Activated CD4-positive, alpha-beta memory T cell treated with anti-CD3 and anti-CD28 coated beads, Interleukin-2, amount 10 ng/mL, durations not matched to agents 7 days and 5 days (primary cell): ENCODE measurements around the gene KCNMA1. TPM values are rescaled to one million over a fixed set of nuclear protein-coding genes. Genes with fewer than 3 reads are reported as not detected.

Source experiments
- CTCF ChIA-PET: fragments of 350-600 bp; sonication (Branson Sonifier 250); formaldehyde crosslinking; loops from one replicate; lab custom pipeline; 2021; ENCODE audit warnings: antibody characterized with exemption, inconsistent platforms; lab: Charles Lee
- POLR2A ChIA-PET: fragments of 350-600 bp; sonication (Branson Sonifier 250); formaldehyde crosslinking; loops from one replicate; lab custom pipeline; 2021; ENCODE audit warnings: antibody characterized with exemption; lab: Charles Lee
- DNase-seq: peaks from one replicate; pipeline ENCODE4 v3.0.0-alpha.2; 2020
- H3K27ac Mint-ChIP-seq: one replicate; pipeline ENCODE4 v1.8.0; 2021; ENCODE audit warnings: mild to moderate bottlenecking, mixed read lengths
- H3K27me3 Mint-ChIP-seq: one replicate; pipeline ENCODE4 v1.8.0; 2021; ENCODE audit warnings: mixed read lengths
- H3K36me3 Mint-ChIP-seq: one replicate; pipeline ENCODE4 v1.8.0; 2021; ENCODE audit warnings: low read depth, mixed read lengths
- H3K4me1 Mint-ChIP-seq: one replicate; pipeline ENCODE4 v1.8.0; 2021; ENCODE audit warnings: mixed read lengths
- H3K4me3 Mint-ChIP-seq: one replicate; pipeline ENCODE4 v1.8.0; 2021; ENCODE audit warnings: mild to moderate bottlenecking, mixed read lengths
- H3K9me3 Mint-ChIP-seq: one replicate; pipeline ENCODE4 v1.8.0; 2021; ENCODE audit warnings: mixed read lengths
- total RNA-seq, 2 experiments: library from RNA; stranded (reverse); gene quantifications; one replicate each; pipeline ENCODE4 v1.2.3, GENCODE V29; 2021

The KCNMA1 gene
- total RNA-seq, 2 experiments from 2014 or later, result 0.25 to 0.38 TPM

GRCh38 chr10:77486517-77486916 lies 151.1 kb downstream of the KCNMA1 start:
- Mint-ChIP-seq H3K27ac (no peak overlapping the region), H3K4me3 (no peak overlapping the region), H3K9me3 (no peaks in the 10 kb centered on the region), H3K4me1 (no peaks in the 10 kb centered on the region), H3K36me3 (no peaks in the 10 kb centered on the region), H3K27me3 (no peaks in the 10 kb centered on the region)
- ChIA-PET POLR2A (no interaction called here), CTCF (interaction anchor here (0.7 kb wide), 1 partner anchor 12 kb away, joined by 3 read pairs; no protein-coding TSS in a partner anchor)
- DNase-seq, result no peak

GRCh38 chr10:77485847-77486246 lies 151.8 kb downstream of the KCNMA1 start:
- no peaks in the 10 kb centered on the region for H3K4me1 Mint-ChIP-seq
- no peaks in the 10 kb centered on the region for H3K36me3 Mint-ChIP-seq
- H3K27me3 Mint-ChIP-seq, result no peaks in the 10 kb centered on the region
- ChIA-PET POLR2A (no interaction called here), CTCF (interaction anchor here (0.7 kb wide), 1 partner anchor 11 kb away, joined by 3 read pairs; no protein-coding TSS in a partner anchor)
- no peak for DNase-seq
- no peak overlapping the region for H3K4me3 Mint-ChIP-seq
- no peak overlapping the region for H3K27ac Mint-ChIP-seq
- H3K9me3 Mint-ChIP-seq, result no peaks in the 10 kb centered on the region

- Mint-ChIP-seq H3K9me3 (no peaks in the 10 kb centered on the region), H3K27ac (no peak overlapping the region), H3K27me3 (no peaks in the 10 kb centered on the region), H3K4me3 (no peak overlapping the region), H3K36me3 (no peaks in the 10 kb centered on the region), H3K4me1 (no peaks in the 10 kb centered on the region)
- DNase-seq, result no peak
- ChIA-PET POLR2A (no interaction called here), CTCF (no interaction called here)
These were observed 155.5 kb downstream of the KCNMA1 start for GRCh38 chr10:77482072-77482471.

DNA sequence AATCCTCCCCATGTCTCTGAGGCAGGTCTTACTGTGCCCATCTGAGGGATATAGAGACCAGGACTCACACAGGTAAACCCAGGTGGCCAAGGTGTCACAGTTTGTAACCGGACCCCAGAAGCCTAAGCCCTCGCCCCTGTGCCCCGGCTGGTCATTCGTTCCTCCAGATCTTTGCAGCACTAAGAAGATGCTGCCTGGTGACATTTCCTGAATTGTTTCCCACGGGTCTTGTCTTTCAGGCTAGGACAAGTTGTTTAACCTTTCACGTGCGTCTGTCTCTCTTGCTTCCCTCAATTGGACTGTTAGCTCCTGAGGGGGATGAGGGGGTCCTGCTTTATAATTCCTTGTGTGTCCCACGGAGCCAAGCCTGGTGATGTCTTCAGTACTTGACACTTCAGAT lies 158.0 kb downstream of the KCNMA1 start:
- no peak overlapping the region for H3K27ac Mint-ChIP-seq
- ChIA-PET POLR2A (no interaction called here), CTCF (no interaction called here)
- no peaks in the 10 kb centered on the region for H3K4me1 Mint-ChIP-seq
- no peaks in the 10 kb centered on the region for H3K9me3 Mint-ChIP-seq
- no peak overlapping the region for H3K4me3 Mint-ChIP-seq
- H3K27me3 Mint-ChIP-seq, result no peaks in the 10 kb centered on the region
- no peaks in the 10 kb centered on the region for H3K36me3 Mint-ChIP-seq
- no peak for DNase-seq

DNA sequence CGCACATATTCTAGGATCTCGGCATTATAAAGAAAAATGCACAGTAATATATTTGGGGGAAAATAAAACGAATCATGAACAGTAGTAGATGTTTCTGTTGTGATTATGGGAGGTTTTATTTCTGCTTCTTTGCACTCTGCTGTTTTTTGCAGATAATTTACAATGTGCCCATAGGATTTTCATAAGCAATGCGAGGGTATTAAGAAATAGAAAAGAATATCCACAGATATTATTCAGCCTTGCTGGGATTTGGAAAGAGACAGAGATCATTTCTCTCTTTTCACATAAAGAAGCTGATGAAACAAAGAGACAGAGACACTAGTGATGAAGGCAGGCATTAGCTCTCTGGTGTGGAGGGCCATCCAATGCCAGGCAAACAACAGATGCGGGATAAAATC lies 158.6 kb downstream of the KCNMA1 start:
- Mint-ChIP-seq H3K36me3 (no peaks in the 10 kb centered on the region), H3K9me3 (no peaks in the 10 kb centered on the region), H3K4me3 (no peak overlapping the region), H3K27ac (no peak overlapping the region), H3K4me1 (no peaks in the 10 kb centered on the region), H3K27me3 (no peaks in the 10 kb centered on the region)
- ChIA-PET CTCF (no interaction called here), POLR2A (no interaction called here)
- DNase-seq, result no peak

DNA sequence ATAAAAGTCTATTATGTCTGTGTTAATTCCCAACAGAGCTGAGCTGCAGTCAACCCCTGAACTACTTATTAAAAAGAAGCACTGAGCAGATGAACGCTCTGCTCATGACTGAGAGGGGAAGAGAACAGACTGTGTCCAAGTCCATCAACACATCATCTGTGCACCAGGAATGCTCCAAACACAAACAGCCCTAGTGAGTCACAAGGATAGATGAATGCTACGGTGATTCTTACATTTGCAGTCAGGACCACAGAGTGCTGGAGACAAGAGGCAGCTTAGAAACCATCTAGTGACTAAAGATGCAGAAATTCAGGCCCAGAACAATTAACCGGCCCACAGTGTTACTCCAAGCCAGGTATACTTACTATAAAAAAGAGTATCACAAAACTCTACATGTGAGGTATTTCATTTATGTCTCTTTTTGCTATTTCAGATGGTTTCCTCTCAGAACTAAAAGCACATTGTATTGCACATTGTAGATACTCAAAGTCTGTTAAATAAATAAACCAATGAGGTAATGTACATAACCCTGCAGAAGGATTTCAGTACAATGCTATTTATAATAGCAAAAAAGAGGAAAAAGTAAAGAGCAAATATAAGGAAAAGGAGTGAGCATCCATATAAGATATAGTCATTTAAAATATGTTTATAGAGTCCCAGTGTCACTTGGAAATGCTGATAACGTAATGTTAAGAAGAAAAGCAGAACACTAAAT lies 159.2 kb downstream of the KCNMA1 start:
- CTCF ChIA-PET, result no interaction called here

GRCh38 chr10:77475522-77475921 lies 162.1 kb downstream of the KCNMA1 start:
- POLR2A ChIA-PET, result no interaction called here
- H3K9me3 Mint-ChIP-seq, result no peaks in the 10 kb centered on the region
- CTCF ChIA-PET, result no interaction called here

More for the DNA sequence above, 159.2 kb downstream of the KCNMA1 start:
- Mint-ChIP-seq H3K4me1 (no peaks in the 10 kb centered on the region), H3K36me3 (no peaks in the 10 kb centered on the region), H3K4me3 (no peak overlapping the region), H3K27me3 (no peaks in the 10 kb centered on the region), H3K27ac (no peak overlapping the region), H3K9me3 (no peaks in the 10 kb centered on the region)
- POLR2A ChIA-PET, result no interaction called here
- DNase-seq, result no peak

GRCh38 chr10:77474939-77475338 lies 162.7 kb downstream of the KCNMA1 start:
- DNase-seq, result no peak
- Mint-ChIP-seq H3K27ac (no peak overlapping the region), H3K4me1 (no peaks in the 10 kb centered on the region), H3K36me3 (no peaks in the 10 kb centered on the region), H3K9me3 (no peaks in the 10 kb centered on the region), H3K27me3 (no peaks in the 10 kb centered on the region), H3K4me3 (no peak overlapping the region)
- ChIA-PET POLR2A (no interaction called here), CTCF (interaction anchor here (1.0 kb wide), 1 partner anchor 11 kb away, joined by 3 read pairs; no protein-coding TSS in a partner anchor)

More at GRCh38 chr10:77475522-77475921, 162.1 kb downstream of the KCNMA1 start:
- H3K4me1 Mint-ChIP-seq, result no peaks in the 10 kb centered on the region
- no peak overlapping the region for H3K27ac Mint-ChIP-seq
- DNase-seq, result no peak
- H3K36me3 Mint-ChIP-seq, result no peaks in the 10 kb centered on the region
- no peak overlapping the region for H3K4me3 Mint-ChIP-seq
- H3K27me3 Mint-ChIP-seq, result no peaks in the 10 kb centered on the region

- DNase-seq, result no peak
- Mint-ChIP-seq H3K4me1 (no peaks in the 10 kb centered on the region), H3K27me3 (no peaks in the 10 kb centered on the region), H3K9me3 (no peaks in the 10 kb centered on the region), H3K27ac (no peak overlapping the region), H3K4me3 (no peak overlapping the region), H3K36me3 (no peaks in the 10 kb centered on the region)
- ChIA-PET CTCF (interaction anchor here (1.0 kb wide), 1 partner anchor 12 kb away, joined by 3 read pairs; no protein-coding TSS in a partner anchor), POLR2A (no interaction called here)
These were observed 163.2 kb downstream of the KCNMA1 start for GRCh38 chr10:77474386-77474785.

DNA sequence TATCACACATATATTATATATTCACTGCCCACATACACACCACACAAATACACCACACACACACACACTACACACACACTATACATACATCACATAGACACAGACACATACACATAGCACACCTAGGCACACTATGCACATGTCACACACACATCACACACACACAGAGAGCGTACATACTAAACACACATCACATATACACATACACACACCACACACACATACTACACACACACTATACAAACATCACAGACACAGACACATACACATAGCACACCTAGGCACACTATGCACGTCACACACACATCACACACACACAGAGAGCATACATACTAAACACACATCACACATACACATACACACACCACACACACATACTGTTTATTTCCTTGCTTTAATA lies 165.5 kb downstream of the KCNMA1 start:
- no peaks in the 10 kb centered on the region for H3K4me1 Mint-ChIP-seq
- ChIA-PET POLR2A (no interaction called here), CTCF (no interaction called here)
- no peak overlapping the region for H3K27ac Mint-ChIP-seq
- no peaks in the 10 kb centered on the region for H3K36me3 Mint-ChIP-seq
- no peaks in the 10 kb centered on the region for H3K27me3 Mint-ChIP-seq
- H3K9me3 Mint-ChIP-seq, result no peaks in the 10 kb centered on the region
- DNase-seq, result no peak
- no peak overlapping the region for H3K4me3 Mint-ChIP-seq

DNA sequence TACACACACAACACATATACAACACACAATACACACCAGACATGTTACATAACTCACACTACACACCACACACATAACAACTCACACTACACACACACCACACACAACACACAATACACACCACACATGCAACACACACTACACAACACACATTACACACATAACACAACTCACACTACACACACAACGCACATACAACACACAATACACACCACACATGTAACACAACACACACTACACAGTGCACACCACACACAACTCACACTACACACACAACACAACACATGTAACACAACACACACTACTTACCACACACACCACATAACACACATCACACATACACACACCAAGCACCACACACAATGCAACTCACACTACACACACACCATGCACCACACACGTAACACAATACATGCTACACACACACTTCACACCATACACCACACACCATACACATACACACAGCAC lies 166.5 kb downstream of the KCNMA1 start:
- POLR2A ChIA-PET, result no interaction called here
- CTCF ChIA-PET, result no interaction called here
- H3K27me3 Mint-ChIP-seq, result no peaks in the 10 kb centered on the region
- H3K4me3 Mint-ChIP-seq, result no peak overlapping the region
- H3K4me1 Mint-ChIP-seq, result no peaks in the 10 kb centered on the region
- H3K27ac Mint-ChIP-seq, result no peak overlapping the region
- H3K36me3 Mint-ChIP-seq, result no peaks in the 10 kb centered on the region
- no peak for DNase-seq
- H3K9me3 Mint-ChIP-seq, result no peaks in the 10 kb centered on the region

- Mint-ChIP-seq H3K36me3 (no peaks in the 10 kb centered on the region), H3K27me3 (no peaks in the 10 kb centered on the region), H3K4me1 (no peaks in the 10 kb centered on the region), H3K4me3 (no peak overlapping the region), H3K27ac (no peak overlapping the region), H3K9me3 (no peaks in the 10 kb centered on the region)
- no peak for DNase-seq
- ChIA-PET POLR2A (no interaction called here), CTCF (no interaction called here)
These were observed 170.1 kb downstream of the KCNMA1 start for GRCh38 chr10:77467422-77467963.

GRCh38 chr10:77463967-77464745 lies 173.5 kb downstream of the KCNMA1 start:
- Mint-ChIP-seq H3K27ac (no peak overlapping the region), H3K36me3 (no peaks in the 10 kb centered on the region), H3K4me3 (no peak overlapping the region), H3K4me1 (no peaks in the 10 kb centered on the region), H3K27me3 (no peaks in the 10 kb centered on the region), H3K9me3 (no peaks in the 10 kb centered on the region)
- ChIA-PET POLR2A (no interaction called here), CTCF (no interaction called here)
- DNase-seq, result no peak
